Astrocyte (in vitro differentiated cells and primary cell): Measurements from ENCODE around the gene MIB2. TPM values are rescaled to one million over a fixed set of nuclear protein-coding genes. Genes with fewer than 3 reads are reported as not detected.
"Not testable (repeated sequence)": the region's sequence is repeated elsewhere in the genome, so short reads cannot be mapped to it uniquely, and the experiment has no call there.

Experiments used
- DNase-seq: peaks from one replicate; pipeline ENCODE4 v3.0.0-alpha.2; 2010; ENCODE audit warnings: low read depth
- FAIRE-seq: peaks from 2 replicates; lab custom pipeline; 2011; peaks lifted over from hg19 to GRCh38; lab: Jason Lieb, UNC
- H2AFZ ChIP-seq: 2 replicates; pipeline ENCODE4 v1.6.0; 2012; ENCODE audit warnings: low read depth, low read length, inconsistent platforms
- H3K27ac ChIP-seq: 2 replicates; pipeline ENCODE4 v1.5.1; 2011; ENCODE audit warnings: low read depth, low read length, inconsistent platforms
- H3K27me3 ChIP-seq: 2 replicates; pipeline ENCODE4 v1.6.0; 2011; ENCODE audit warnings: low read length, inconsistent platforms; ENCODE audit not compliant: insufficient read depth
- H3K36me3 ChIP-seq: 2 replicates; pipeline ENCODE4 v1.5.1; 2011; ENCODE audit warnings: low read length, inconsistent platforms; ENCODE audit not compliant: insufficient read depth
- H3K4me1 ChIP-seq: 2 replicates; pipeline ENCODE4 v1.5.1; 2011; ENCODE audit warnings: low read length, inconsistent platforms; ENCODE audit not compliant: insufficient read depth
- H3K4me2 ChIP-seq: 2 replicates; pipeline ENCODE4 v1.6.0; 2012; ENCODE audit warnings: low read length, inconsistent platforms
- H3K4me3 ChIP-seq: 2 replicates; pipeline ENCODE4 v1.5.1; 2011; ENCODE audit warnings: low read depth, mild to moderate bottlenecking, low read length, inconsistent platforms; ENCODE audit not compliant: insufficient read depth
- H3K79me2 ChIP-seq: 2 replicates; pipeline ENCODE4 v1.6.0; 2012; ENCODE audit warnings: mild to moderate bottlenecking, low read length, inconsistent platforms; ENCODE audit not compliant: insufficient read depth
- H3K9ac ChIP-seq: 2 replicates; pipeline ENCODE4 v1.6.0; 2012; ENCODE audit warnings: mild to moderate bottlenecking, low read length, inconsistent platforms
- H3K9me3 ChIP-seq: 2 replicates; pipeline ENCODE4 v1.5.1; 2012; ENCODE audit warnings: low read depth, mild to moderate bottlenecking, low read length, inconsistent platforms; ENCODE audit not compliant: insufficient read depth
- H4K20me1 ChIP-seq: 2 replicates; pipeline ENCODE4 v1.6.0; 2012; ENCODE audit warnings: low read length, inconsistent platforms; ENCODE audit not compliant: insufficient read depth
- H3K27ac Mint-ChIP-seq: one replicate; pipeline ENCODE4 v1.8.0; 2021; ENCODE audit warnings: mild to moderate bottlenecking, mixed read lengths; ENCODE audit not compliant: unreplicated experiment
- H3K27me3 Mint-ChIP-seq: one replicate; pipeline ENCODE4 v1.8.0; 2021; ENCODE audit warnings: low read depth, mixed read lengths; ENCODE audit not compliant: unreplicated experiment
- H3K36me3 Mint-ChIP-seq: one replicate; pipeline ENCODE4 v1.8.0; 2021; ENCODE audit warnings: low read depth, mixed read lengths; ENCODE audit not compliant: unreplicated experiment
- H3K4me1 Mint-ChIP-seq: one replicate; pipeline ENCODE4 v1.8.0; 2021; ENCODE audit warnings: low read depth, mixed read lengths; ENCODE audit not compliant: unreplicated experiment
- H3K4me3 Mint-ChIP-seq: one replicate; pipeline ENCODE4 v1.8.0; 2021; ENCODE audit warnings: mild to moderate bottlenecking, moderate library complexity, mixed read lengths; ENCODE audit not compliant: unreplicated experiment
- H3K9me3 Mint-ChIP-seq: one replicate; pipeline ENCODE4 v1.8.0; 2021; ENCODE audit warnings: mild to moderate bottlenecking, mixed read lengths; ENCODE audit not compliant: unreplicated experiment
- total RNA-seq: library from RNA; stranded (reverse); gene quantifications from 2 replicates; pipeline ENCODE4 v1.2.1, GENCODE V29; 2021

The MIB2 gene
- total RNA-seq, 1 donor from 2014 or later: 80.1 TPM

DNA sequence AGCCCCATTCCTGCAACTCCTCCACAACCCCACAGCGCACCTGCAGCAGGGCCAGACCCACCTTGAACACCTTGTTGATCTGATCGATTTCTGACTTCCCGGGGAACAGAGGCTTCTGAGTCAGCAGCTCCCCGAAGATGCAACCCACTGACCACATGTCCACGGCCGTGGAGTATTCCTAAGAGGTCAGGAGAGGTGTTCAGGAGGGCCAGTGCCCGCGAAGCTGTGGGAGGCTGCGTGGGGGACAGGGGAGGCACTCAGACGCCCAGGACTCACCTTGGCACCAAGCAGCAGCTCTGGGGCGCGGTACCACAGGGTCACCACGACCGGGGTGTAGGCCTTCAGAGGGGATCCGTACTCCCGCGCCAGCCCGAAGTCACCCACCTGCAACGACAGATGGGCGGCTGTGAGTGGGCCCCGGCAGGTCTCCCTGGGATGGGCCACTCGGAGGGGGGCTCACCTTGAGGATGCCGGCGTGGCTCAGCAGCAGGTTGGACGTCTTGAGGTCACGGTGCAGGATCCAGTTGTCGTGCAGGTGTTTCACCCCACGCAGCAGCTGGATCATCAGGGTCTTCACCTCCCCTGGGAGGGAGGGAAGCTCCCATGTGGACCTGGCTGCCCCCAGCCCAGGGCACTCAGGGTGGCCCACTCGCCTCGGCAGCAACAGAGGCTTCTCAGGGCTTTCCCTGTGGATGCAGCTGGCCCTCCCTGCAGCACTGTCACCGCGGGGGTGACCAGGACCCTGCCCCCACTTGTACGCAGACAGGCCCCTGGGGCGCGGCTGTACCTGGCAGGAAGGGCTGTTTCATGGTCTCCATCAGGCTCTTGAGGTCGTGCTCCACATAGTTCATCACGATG lies 21.6 kb downstream of the MIB2 start:
- DNase-seq, H3K27ac Mint-ChIP-seq, H3K9me3 ChIP-seq, H3K79me2 ChIP-seq, H3K36me3 ChIP-seq, H2AFZ ChIP-seq, H3K4me3 Mint-ChIP-seq, FAIRE-seq, H3K4me2 ChIP-seq, H3K9ac ChIP-seq, H3K27me3 ChIP-seq, H4K20me1 ChIP-seq, H3K36me3 Mint-ChIP-seq, H3K4me1 ChIP-seq, H3K27me3 Mint-ChIP-seq, H3K4me1 Mint-ChIP-seq, H3K4me3 ChIP-seq, H3K9me3 Mint-ChIP-seq, H3K27ac ChIP-seq: not testable (repeated sequence)

GRCh38 chr1:1637479-1637875 lies 22.2 kb downstream of the MIB2 start:
- H3K27me3 Mint-ChIP-seq, H2AFZ ChIP-seq, H3K27ac ChIP-seq, H3K27ac Mint-ChIP-seq, DNase-seq, H3K36me3 ChIP-seq, H3K9me3 ChIP-seq, H3K36me3 Mint-ChIP-seq, FAIRE-seq, H3K4me1 ChIP-seq, H3K27me3 ChIP-seq, H3K4me1 Mint-ChIP-seq, H3K9ac ChIP-seq, H3K4me3 Mint-ChIP-seq, H3K4me2 ChIP-seq, H3K79me2 ChIP-seq, H4K20me1 ChIP-seq, H3K4me3 ChIP-seq, H3K9me3 Mint-ChIP-seq: not testable (repeated sequence)

DNA sequence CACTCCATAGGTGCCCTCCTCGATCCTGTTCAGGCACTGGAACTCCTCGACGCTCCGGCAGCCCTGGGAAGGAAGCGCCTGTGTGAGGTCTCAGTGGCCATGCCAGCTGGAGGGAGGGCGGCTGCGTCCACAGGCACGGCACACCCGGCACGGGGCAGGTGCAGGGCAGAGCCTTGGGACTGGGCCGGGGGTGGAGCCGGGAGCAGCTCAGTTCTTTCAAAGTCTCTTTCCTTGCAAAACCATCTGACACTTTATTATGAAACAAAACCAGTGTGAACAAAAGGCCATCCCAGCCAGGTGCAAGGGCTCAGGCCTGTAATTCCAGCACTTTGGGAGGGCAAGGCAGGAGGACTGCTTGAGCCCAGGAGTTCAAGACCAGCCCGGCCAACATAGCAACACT lies 23.2 kb downstream of the MIB2 start:
- H3K9me3 Mint-ChIP-seq, H3K4me2 ChIP-seq, H3K27me3 Mint-ChIP-seq, H3K27ac ChIP-seq, H3K9me3 ChIP-seq, H3K4me3 ChIP-seq, H3K36me3 Mint-ChIP-seq, H3K4me3 Mint-ChIP-seq, H3K4me1 Mint-ChIP-seq, H3K4me1 ChIP-seq, H3K27ac Mint-ChIP-seq, H3K9ac ChIP-seq, H3K79me2 ChIP-seq, H3K27me3 ChIP-seq, H2AFZ ChIP-seq, FAIRE-seq, H3K36me3 ChIP-seq, DNase-seq, H4K20me1 ChIP-seq: not testable (repeated sequence)

DNA sequence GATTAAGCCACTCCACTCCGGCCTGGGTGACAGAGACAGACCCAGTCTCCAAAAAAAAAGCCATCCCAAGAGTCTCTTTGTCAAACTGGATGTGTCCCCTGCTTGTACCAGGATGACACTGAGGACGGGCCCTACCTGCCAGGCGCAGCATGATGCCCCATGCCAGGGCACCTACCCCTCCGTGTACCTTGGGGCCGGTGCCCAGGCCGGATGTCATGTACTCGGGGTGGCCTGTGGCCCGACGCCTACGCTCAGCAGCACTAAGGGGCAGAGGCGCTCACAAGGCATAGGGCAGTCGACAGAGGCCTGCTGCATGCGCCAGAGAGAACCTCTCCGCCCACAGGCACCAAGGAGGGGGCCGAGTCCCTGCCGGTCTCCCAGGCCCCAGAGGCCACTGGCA lies 24.1 kb downstream of the MIB2 start:
- H3K4me2 ChIP-seq, H3K4me1 ChIP-seq, H3K9me3 Mint-ChIP-seq, H3K27ac ChIP-seq, H3K9ac ChIP-seq, H3K4me3 ChIP-seq, H3K27me3 Mint-ChIP-seq, H3K9me3 ChIP-seq, H3K36me3 ChIP-seq, H3K4me1 Mint-ChIP-seq, H3K79me2 ChIP-seq, H3K27me3 ChIP-seq, H2AFZ ChIP-seq, H4K20me1 ChIP-seq, H3K36me3 Mint-ChIP-seq, FAIRE-seq, H3K27ac Mint-ChIP-seq, H3K4me3 Mint-ChIP-seq, DNase-seq: not testable (repeated sequence)

DNA sequence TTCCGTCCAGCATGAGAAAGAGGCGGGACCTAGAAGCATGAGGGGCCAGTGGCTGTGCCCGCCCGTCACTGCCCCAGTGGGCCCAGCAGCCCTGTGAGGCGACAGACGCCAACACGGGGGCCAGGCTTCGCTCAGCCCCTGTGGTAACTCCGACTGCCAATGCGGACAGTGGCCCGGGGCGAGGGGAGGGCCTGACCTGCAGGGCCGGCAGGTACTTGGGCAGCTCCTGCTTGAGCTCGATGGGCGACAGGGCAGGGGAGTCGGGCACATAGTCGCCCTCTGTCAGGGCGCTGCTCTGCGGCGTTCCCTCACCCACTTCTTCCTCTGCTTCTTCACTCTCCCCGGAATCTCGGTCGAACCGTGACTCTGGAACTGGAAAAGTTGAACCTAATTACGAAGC lies 24.8 kb downstream of the MIB2 start:
- H3K9me3 Mint-ChIP-seq, H3K27me3 Mint-ChIP-seq: not testable (repeated sequence)

GRCh38 chr1:1640711-1641461 lies 25.6 kb downstream of the MIB2 start:
- H3K36me3 ChIP-seq, H3K4me2 ChIP-seq, H3K4me3 ChIP-seq, H3K79me2 ChIP-seq, H3K27me3 ChIP-seq, H3K4me3 Mint-ChIP-seq, DNase-seq, H3K9ac ChIP-seq, H2AFZ ChIP-seq, H3K4me1 ChIP-seq, H3K27me3 Mint-ChIP-seq, H4K20me1 ChIP-seq, H3K27ac ChIP-seq, H3K9me3 Mint-ChIP-seq, H3K27ac Mint-ChIP-seq, H3K4me1 Mint-ChIP-seq, H3K36me3 Mint-ChIP-seq, H3K9me3 ChIP-seq, FAIRE-seq: not testable (repeated sequence)

More for the DNA sequence above, 24.8 kb downstream of the MIB2 start:
- H3K4me3 ChIP-seq, H3K27ac Mint-ChIP-seq, H3K9me3 ChIP-seq, H4K20me1 ChIP-seq, H2AFZ ChIP-seq, H3K79me2 ChIP-seq, H3K4me3 Mint-ChIP-seq, H3K9ac ChIP-seq, H3K27me3 ChIP-seq, FAIRE-seq, DNase-seq, H3K36me3 ChIP-seq, H3K4me2 ChIP-seq, H3K4me1 ChIP-seq, H3K27ac ChIP-seq, H3K4me1 Mint-ChIP-seq, H3K36me3 Mint-ChIP-seq: not testable (repeated sequence)
